Activated T-cell treated with anti-CD3 and anti-CD28 coated beads for 1 hour (primary cell): ENCODE measurements around the gene PPP1R10.
A peak's percentile ranks its signal among the peaks of the same experiment; 100 is the strongest.
"Not testable (repeated sequence)": the region's sequence is repeated elsewhere in the genome, so short reads cannot be mapped to it uniquely, and the experiment has no call there.

Source experiments
- DNase-seq: peaks from one replicate; pipeline ENCODE4 v3.0.0-alpha.2; 2020; ENCODE audit warnings: low read depth

Gene PPP1R10

GRCh38 chr6:30616811-30617564 lies at the start of gene PPP1R10:
TSS of gene PPP1R10 (minus strand) at chr6:30617243. CDS start at chr6:30609944, 7,299 bp downstream.
- DNase-seq = peak; percentile 94

- not testable (repeated sequence) for DNase-seq
Measured at GRCh38 chr6:30666300-30666699, 49.3 kb upstream of the PPP1R10 start.

- no peak for DNase-seq
Measured at GRCh38 chr6:30664994-30665767, 48.1 kb upstream of the PPP1R10 start.

- not testable (repeated sequence) for DNase-seq
Measured at GRCh38 chr6:30657922-30658321, 40.9 kb upstream of the PPP1R10 start.

- no peak for DNase-seq
Measured at GRCh38 chr6:30657454-30657853, 40.4 kb upstream of the PPP1R10 start.

GRCh38 chr6:30656513-30656912 lies 39.5 kb upstream of the PPP1R10 start:
- DNase-seq = no peak

GRCh38 chr6:30655743-30656094 lies 38.7 kb upstream of the PPP1R10 start:
- DNase-seq = no peak

- no peak for DNase-seq
Measured at GRCh38 chr6:30654798-30655742, 38.0 kb upstream of the PPP1R10 start.

- no peak for DNase-seq
Measured at GRCh38 chr6:30651143-30651542, 34.1 kb upstream of the PPP1R10 start.

GRCh38 chr6:30647242-30648116 lies 30.4 kb upstream of the PPP1R10 start:
- DNase-seq = peak; percentile 62

GRCh38 chr6:30646450-30647241 lies 29.6 kb upstream of the PPP1R10 start, which contains the start of gene C6orf136:
TSS of gene C6orf136 (plus strand) at chr6:30647133. CDS start at chr6:30647232, 99 bp downstream.
- peak; percentile 90 for DNase-seq

GRCh38 chr6:30645989-30646388 lies 28.9 kb upstream of the PPP1R10 start:
- DNase-seq = no peak

- DNase-seq = no peak
Measured at GRCh38 chr6:30644769-30645168, 27.7 kb upstream of the PPP1R10 start.

- DNase-seq = no peak
Measured at GRCh38 chr6:30643656-30644055, 26.6 kb upstream of the PPP1R10 start.

GRCh38 chr6:30641048-30641447 lies 24.0 kb upstream of the PPP1R10 start:
- DNase-seq = no peak

GRCh38 chr6:30640481-30640880 lies 23.4 kb upstream of the PPP1R10 start:
- DNase-seq = no peak

- DNase-seq = no peak
Measured at GRCh38 chr6:30635834-30636233, 18.8 kb upstream of the PPP1R10 start.

- DNase-seq = peak; percentile 82
Measured at GRCh38 chr6:30626484-30627366, 9.7 kb upstream of the PPP1R10 start, which contains the start of gene ATAT1. TSS of gene ATAT1 (plus strand) at chr6:30626874.

GRCh38 chr6:30625511-30625910 lies 8.5 kb upstream of the PPP1R10 start:
- no peak for DNase-seq
